Smooth muscle cell of the pulmonary artery (primary cell): ENCODE measurements around the gene SERPINA7. TPM values are rescaled to one million over a fixed set of nuclear protein-coding genes. Genes with fewer than 3 reads are reported as not detected.

Source experiments
- total RNA-seq: library from RNA; depleted of rRNA; stranded (reverse); fragments of >200 nt; gene quantifications from 2 replicates; pipeline ENCODE4 v1.2.3, GENCODE V29; 2014

SERPINA7 gene
- not detected in 2 replicates for total RNA-seq

GRCh38 chrX:106038625-106039024 lies at the start of gene SERPINA7:
TSS of gene SERPINA7 (minus strand) at chrX:106038727. CDS start at chrX:106037058, 1,669 bp downstream.

Other genes starting within 250 kb of the SERPINA7 start
- gene NRK, start 216.2 kb downstream of the SERPINA7 start, total RNA-seq: 0.26 and 1.1 TPM in 2 replicates
- gene PWWP3B, start 129.6 kb upstream of the SERPINA7 start, total RNA-seq: 0.13 and 0.66 TPM in 2 replicates